ENCODE data around the gene B3GAT1.

- no peak for TF ChIP-seq ZNF274 (IDR thresholded peaks at IDR 0.05; ENCODE audit: low read depth, low read length)
- TF ChIP-seq YY1 (IDR thresholded peaks at IDR 0.05; ENCODE audit: insufficient read depth, insufficient read length): no peak
- no peak for TF ChIP-seq SUZ12 (IDR thresholded peaks at IDR 0.05; ENCODE audit: extremely low read depth, insufficient read depth, insufficient read length)
Measured at GRCh38 chr11:134425816-134426536, 13.9 kb upstream of the B3GAT1 start.

All from NT2/D1 (cell line).